ENCODE results near the gene EBF4. TPM values are rescaled to one million over a fixed set of nuclear protein-coding genes. Genes with fewer than 3 reads are reported as not detected.

Gene EBF4
- total RNA-seq, 1 donor from 2014 or later: 3.8 TPM

Other genes with a start within 250 kb of the EBF4 start
- gene SNRPB, start 222.0 kb upstream of the EBF4 start, total RNA-seq: 147 and 211 TPM in 2 replicates
- gene ZNF343, start 183.9 kb upstream of the EBF4 start, total RNA-seq: 4.6 and 7.3 TPM in 2 replicates
- gene TMC2, start 156.2 kb upstream of the EBF4 start, total RNA-seq: not detected in 2 replicates
- 99.8 and 125 TPM in 2 replicates for gene NOP56, start 40.1 kb upstream of the EBF4 start, total RNA-seq
- 95.5 and 95.8 TPM in 2 replicates for gene IDH3B, start 28.6 kb upstream of the EBF4 start, total RNA-seq
- 0.22 and 0.79 TPM in 2 replicates for gene CPXM1, start 107.8 kb downstream of the EBF4 start, total RNA-seq
- not detected in 2 replicates for gene C20orf141, start 122.2 kb downstream of the EBF4 start, total RNA-seq
- gene TMEM239, start 123.6 kb downstream of the EBF4 start, total RNA-seq: not detected in 2 replicates
- 9.4 and 21.2 TPM in 2 replicates for gene PCED1A, start 147.9 kb downstream of the EBF4 start, total RNA-seq
- gene VPS16, start 148.0 kb downstream of the EBF4 start, total RNA-seq: 35.1 and 39.1 TPM in 2 replicates
- gene PTPRA, start 180.7 kb downstream of the EBF4 start, total RNA-seq: 19.8 and 22.2 TPM in 2 replicates

All from lung microvascular endothelial cell (primary cell).